HG03103 (cell line): Measurements from ENCODE around the gene TPSD1.
"Not testable (repeated sequence)": the region's sequence is repeated elsewhere in the genome, so short reads cannot be mapped to it uniquely, and the experiment has no call there.

ENCODE experiments used
- ATAC-seq: cut with Tn5 transposase; IDR thresholded peaks from one replicate; pipeline ENCODE4 v1.9.1; 2021; ENCODE audit warnings: low read depth; ENCODE audit not compliant: unreplicated experiment

Gene TPSD1

DNA sequence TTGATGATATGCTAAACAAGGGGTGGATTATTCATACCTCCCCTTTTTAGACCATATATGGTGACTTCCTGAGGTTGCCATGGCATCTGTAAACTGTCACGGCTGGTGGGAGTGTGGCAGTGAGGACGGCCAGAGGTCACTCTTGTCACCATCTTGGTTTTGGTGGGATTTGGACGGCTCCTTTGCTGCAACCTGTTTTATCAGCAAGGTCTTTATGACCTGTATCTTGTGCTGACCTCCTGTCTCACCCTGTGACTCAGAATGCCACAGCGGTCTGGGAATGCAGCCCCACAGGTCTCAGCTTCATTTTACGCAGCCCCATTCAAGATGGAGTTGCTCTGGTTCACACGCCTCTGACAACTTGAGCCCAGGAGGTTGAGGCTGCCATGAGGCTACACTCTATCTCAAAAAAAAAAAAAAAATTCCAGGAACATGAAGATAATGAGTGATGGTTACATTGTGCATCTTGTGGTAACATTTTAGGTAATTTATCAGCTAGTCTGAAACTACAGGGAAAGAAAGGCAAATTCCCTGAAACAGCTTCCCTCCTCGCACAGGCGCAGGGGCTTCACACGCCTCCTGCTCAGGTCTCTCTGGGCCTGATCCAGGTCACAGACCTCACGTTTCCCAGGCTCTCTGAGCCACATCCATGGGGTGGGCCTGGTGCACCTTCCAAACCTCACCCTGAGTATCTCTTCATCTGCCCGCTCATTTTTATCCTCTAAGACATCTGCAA is 38.2 kb downstream of the TPSD1 start:
- ATAC-seq = no peak

DNA sequence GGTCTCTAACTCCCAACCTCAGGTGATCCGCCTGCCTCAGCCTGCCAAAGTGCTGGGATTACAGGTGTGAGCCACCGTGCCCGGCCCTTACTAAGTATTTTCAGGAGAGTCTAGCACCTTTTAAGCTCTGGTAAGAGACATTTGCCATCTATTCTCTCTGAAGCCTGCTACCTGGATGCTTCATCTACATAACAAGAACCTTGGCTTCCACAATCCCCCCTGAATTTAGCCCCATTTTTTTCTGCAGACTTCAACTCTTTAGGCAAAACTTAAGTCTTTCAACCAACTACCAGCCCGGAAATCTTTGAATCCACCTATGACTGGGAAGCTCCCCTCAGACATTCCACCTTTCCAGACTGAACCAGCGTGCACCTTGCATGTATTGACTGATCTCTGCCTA is 39.6 kb downstream of the TPSD1 start:
- no peak for ATAC-seq

DNA sequence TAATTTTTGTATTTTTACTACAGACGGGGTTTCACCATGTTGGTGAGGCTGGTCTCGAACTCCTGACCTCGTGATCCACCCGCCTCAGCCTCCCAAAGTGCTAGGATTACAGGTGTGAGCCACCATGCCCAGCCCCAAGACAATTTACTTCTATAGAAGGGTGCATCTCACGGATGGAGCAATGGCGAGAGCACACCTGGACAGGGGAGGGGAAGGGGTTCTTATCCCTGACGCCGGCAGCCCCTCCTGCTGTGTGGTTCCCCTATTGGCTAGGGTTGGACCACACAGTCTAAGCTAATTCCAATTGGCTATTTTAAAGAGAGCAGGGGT is 40.8 kb downstream of the TPSD1 start:
- not testable (repeated sequence) for ATAC-seq

DNA sequence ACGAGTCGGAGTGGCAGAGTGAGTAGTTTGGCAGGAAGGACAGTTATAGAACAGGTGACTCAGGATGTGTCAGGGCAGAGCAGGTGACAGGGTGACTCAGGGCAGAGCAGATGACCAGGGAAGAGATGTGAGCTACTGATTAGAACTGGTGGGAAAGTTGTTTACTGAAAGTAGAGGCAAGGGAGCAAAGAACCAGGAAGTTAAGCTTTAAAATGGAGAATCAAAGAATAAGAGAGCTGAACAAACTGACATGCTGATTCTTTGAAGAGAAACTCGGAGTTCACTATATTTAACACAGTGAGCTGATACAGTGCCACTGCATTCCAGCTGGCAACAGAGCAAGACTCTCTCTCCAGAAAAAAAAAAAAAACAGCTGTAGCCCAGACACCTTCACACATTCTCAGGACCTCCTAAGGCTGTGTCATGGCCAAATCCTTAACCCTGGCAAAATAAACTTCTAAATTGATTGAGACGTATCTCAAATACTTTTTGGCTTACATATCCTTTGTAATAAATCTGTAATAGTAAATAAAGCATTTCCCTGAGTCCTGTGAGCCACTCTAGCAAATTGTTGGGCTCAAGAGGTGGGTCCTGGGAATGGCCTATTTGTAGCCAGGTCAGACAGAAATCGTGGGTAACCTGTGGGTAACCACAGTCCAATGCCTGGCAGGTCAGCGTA is 41.3 kb downstream of the TPSD1 start:
- ATAC-seq = no peak

DNA sequence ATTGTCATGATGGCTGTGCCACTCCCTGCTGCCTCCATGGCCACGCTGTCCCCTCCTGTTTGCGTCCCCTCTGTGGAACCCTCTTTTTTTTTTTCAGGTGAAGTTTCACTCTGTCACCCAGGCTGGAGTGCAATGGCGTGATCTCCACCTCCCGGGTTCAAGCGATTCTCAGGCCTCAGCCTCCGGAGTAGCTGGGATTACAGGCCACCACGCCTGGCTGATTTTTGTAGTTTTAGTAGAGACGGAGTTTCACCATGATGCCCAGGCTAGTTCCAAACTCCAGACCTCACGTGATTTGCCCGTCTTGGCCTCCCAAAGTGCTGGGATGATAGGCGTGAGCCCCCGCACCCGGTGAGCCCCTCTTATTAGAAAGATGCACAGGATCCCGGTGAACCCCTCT is 42.5 kb downstream of the TPSD1 start:
- ATAC-seq = no peak

DNA sequence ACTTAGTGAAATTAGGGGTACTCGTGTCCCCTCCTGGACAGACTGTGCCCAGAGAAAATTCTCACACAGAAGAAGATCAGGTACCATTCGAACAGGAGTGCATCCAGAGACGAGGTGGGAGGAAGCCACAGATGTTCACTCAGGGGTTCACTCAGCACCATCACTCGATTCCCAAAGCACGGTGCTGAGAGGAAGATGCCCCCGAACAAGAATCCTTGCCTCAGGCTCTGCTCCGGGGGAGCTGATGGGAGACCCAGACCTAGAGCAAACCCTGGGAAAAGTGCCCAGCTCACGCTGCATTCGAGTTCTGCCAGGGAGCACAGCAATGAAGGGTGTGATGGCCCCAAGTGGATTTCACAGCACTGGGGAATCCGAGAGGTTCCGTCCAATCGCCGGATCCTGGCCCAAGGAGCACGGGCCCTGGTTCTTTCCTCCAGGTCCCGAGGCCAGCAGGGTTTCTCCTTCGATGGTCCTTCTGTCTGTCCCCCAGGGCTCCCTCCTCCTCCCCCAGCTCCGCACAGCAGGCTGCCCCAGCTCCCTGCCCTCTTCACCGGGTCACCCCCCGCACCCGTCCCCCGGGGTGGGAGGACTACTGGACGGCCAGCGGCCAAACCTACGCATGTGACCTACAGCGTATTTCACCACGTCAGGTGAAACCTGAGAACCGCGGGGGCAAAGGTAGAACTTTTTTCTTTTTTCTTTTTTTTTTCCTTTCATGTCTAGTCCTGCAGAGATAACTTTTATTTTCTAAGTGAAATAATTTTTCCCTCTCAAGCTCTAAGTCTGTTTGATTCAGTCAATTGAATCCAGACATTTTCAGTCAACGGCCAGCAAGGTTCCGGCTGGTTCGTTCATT is 43.4 kb downstream of the TPSD1 start:
- ATAC-seq = no peak

DNA sequence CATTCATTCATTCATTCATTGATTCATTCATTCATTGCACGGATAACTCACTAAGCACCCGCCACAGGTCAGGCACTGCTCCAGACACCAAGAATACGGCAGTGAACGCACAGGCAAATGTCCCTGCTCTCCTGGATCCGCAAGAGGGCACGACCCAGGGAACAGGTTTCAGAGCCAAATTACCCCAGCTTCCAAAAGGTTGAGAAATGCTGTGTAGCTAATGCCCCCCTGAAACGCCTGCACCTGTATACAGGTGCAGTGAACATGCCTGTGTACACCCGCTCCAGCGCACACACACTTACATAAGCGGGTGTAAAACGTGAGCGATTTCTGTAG is 44.0 kb downstream of the TPSD1 start:
- ATAC-seq = no peak

DNA sequence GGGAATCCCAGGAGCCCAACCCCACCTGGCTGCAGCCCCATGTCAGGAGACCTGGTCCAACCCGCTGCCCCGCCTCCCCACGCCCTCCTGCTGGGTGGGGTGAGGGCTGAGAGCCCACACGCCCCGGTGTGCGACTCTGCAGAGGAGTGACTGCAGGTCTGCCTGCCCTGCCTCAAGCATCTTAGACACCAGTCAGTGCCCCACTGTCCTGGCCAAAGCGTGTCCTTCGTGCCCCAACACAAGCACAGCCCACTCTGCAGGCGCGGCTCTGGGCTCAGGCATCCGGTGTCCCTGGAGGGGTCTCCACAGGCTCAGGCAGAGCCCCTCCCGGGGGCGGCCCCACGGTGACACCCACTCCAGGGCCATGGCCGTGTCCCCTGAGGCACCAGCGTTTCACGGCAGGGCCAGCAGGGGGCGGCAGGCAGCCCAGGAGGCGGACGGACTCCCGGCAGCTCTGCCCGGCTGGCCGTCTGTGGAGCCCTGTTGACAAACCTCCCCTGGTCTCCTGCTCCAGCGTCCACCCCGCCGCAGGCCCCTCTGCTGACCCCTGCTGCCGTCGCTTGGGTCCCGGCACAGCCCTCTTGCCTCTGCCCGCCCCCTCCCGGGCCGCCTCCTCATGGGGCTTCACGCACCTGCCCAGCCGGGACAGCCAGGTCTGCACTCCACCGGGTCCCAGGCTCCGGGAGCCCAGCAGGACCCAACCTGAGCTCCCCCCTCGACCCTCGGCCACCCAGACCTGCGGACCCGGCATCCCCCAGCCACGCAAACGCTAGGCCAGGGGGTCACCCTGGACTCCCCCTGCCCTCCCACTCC is 45.0 kb downstream of the TPSD1 start:
- ATAC-seq = no peak

DNA sequence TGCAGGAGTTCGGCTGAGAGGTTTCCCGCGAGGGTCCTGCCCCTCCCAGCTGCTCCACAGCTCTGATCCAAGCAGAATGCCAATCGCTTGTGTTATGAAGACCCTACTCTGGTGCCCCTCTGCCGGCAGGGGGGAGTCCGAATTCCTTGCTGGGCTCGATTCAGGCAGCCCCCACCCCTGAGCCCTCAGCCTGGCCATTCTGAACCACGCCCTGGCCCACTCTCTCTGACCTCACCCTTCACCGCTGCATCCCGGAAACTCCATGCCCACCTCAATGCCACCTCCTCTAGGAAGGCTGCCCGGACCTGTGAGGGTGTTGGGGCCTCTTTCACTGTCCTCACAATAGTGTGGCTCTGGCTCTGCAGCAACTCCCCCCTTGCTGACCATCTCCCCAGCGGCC is 45.7 kb downstream of the TPSD1 start:
- no peak for ATAC-seq

DNA sequence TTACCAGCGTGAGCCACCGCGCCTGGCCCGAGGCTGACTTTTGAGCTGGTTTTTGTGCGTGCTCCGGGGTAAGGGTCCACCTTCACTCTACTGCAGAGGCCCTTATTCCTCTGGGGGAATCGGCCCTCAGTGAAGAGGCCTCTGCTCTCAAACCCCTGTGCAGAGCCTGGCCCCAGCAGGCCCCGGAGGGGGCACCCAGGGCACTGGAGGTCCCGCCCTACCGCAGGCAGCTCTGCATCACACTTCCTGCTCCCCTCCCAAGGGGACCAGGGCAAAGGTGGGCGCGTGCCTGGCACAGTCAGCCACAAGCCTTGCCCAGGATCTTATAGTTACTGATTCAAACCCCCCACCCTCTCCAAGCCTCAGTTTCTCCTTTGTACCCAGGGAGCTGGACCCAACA is 50.0 kb downstream of the TPSD1 start:
- ATAC-seq = no peak

DNA sequence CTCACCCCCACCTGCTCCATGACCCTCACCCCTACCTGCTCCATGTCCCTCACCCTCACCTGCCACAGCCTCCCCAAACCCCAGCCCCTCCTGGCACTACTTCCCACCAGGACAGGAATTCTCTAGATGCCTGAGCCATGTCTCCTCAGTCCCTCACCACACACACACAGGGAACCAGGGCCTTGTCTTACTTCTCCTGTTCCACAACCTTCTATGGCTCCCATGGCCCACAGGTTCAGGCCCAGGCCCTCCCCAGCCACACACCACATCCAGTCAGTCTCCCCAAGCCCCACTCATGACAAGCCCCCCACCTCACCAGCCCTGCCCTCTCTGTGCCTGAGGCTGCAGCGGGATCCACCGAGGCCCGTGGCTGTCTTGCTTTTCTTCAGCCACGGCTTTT is 50.5 kb downstream of the TPSD1 start:
- no peak for ATAC-seq

DNA sequence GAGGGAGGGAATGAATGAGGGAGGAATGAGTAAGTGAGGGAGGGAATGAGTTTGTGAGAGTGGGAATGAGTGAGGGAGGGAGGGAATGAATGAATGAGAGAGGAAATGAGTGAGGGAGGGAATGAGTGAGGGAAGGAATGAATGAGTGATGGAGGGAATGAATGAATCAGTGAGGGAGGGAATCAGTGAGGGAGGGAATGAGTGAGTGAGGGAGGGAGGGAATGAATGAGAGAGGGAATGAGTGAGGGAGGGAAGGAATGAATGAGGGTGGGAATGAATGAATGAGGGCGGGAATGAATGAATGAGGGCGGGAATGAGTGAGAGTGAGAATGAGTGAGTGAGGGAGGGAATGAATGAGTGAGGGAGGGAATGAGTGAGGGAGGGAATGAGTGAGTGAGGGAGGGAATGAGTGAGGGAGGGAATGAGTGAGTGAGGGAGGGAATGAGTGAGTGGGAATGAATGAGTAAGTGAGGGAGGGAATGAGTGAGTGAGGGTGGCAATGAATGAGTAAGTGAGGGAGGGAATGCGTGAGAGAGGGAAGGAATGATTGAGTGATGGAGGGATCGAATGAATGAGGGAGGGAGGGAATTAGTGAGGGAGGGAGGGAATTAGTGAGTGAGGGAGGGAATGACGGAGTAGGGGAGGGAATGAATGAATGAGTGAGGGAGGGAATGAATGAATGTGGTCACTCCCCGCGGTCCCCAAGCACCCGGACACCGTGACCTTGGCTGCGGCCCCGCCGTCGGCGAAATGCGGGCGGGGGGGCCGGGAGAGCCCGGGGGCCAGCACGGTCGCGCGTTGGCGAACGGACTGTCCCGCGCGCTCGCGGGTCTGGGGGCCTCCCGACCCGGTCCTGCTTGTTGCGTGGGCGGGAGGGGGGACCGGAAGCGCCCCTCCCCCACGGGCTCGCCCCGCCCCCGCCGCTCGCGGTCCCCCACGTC is 52.4 kb downstream of the TPSD1 start:
- ATAC-seq = peak; percentile 22
